Muscle layer of colon (tissue), 2 donors: Measurements from ENCODE around the gene DMGDH.

Source experiments
- H3K27ac ChIP-seq: one replicate; pipeline ENCODE4 v1.7.0; 2013; ENCODE audit warnings: low read depth, mild to moderate bottlenecking, low read length, moderate library complexity
- H3K27me3 ChIP-seq, 2 donors: one replicate each; pipeline ENCODE4 v1.7.0; 2013; ENCODE audit warnings: low read length in 2 of 2, mild to moderate bottlenecking in 2 of 2; ENCODE audit not compliant: insufficient read depth in 2 of 2, control insufficient read depth in 1 of 2
- H3K36me3 ChIP-seq: one replicate; pipeline ENCODE4 v1.7.0; 2013; ENCODE audit warnings: mild to moderate bottlenecking, low read length; ENCODE audit not compliant: insufficient read depth
- H3K4me1 ChIP-seq: one replicate; pipeline ENCODE4 v1.7.0; 2013; ENCODE audit warnings: mild to moderate bottlenecking, low read length; ENCODE audit not compliant: insufficient read depth
- H3K4me3 ChIP-seq, 2 donors: one replicate each; pipeline ENCODE4 v1.7.0; 2013; ENCODE audit warnings: low read length in 2 of 2, low read depth in 1 of 2, mild to moderate bottlenecking in 1 of 2, moderate library complexity in 1 of 2
- H3K9ac ChIP-seq: one replicate; pipeline ENCODE4 v1.7.0; 2013; ENCODE audit warnings: low read length
- H3K9me3 ChIP-seq: one replicate; pipeline ENCODE4 v1.7.0; 2013; ENCODE audit warnings: mild to moderate bottlenecking, low read length
- donor health status: abdominal sarcoma.
- donor health status: Adenocarcinoma of cecum.

The DMGDH gene

DNA sequence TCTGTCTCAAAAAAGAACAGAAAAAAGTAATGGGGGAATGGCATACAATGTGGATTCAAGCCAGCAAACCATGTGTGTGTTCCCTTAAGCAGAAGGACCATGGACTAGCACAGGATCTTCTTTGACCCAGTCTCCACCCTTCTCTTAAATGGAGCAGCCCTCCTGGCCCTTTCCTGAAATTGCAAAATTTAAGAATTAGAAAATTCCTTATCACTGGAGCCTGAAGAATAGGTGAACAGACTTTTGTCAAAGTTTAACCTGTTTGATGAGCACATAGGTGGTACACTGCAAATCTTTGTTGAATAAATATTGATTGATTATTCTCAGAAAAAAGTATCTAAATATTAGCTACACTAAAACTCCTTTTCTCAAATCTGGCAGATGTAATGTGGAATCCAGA, 12.6 kb downstream of the DMGDH start:
- no peaks in the 10 kb centered on the region for H3K9me3 ChIP-seq
- H3K4me1 ChIP-seq: no peaks in the 10 kb centered on the region
- H3K27me3 ChIP-seq: no peaks in the 10 kb centered on the region
- H3K36me3 ChIP-seq: no peaks in the 10 kb centered on the region
- no peak overlapping the region for H3K27ac ChIP-seq
- no peak overlapping the region for H3K4me3 ChIP-seq
- no peak overlapping the region for H3K9ac ChIP-seq

DNA sequence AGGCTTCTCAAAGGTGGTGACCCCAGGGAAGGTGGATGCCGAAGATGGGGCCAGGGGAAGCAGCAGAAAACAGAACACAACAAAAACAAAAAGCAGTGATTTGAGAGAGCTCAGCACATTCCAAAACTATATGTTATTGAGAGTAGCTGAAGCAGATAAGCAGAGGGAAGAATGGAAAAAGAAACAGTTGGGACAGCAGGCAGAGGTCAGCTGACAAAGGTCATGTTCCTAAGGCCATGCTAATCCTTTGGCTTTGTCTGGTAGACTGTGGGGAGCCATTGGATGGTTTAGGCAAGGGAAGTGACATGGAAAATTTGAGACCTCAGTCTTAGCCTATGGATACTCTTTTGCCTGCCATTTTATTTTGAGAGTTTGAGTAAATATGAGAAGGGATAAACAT, 14.5 kb downstream of the DMGDH start:
- no peak overlapping the region for H3K9ac ChIP-seq
- no peaks in the 10 kb centered on the region for H3K9me3 ChIP-seq
- H3K36me3 ChIP-seq: no peaks in the 10 kb centered on the region
- no peaks in the 10 kb centered on the region for H3K27me3 ChIP-seq
- no peak overlapping the region for H3K4me3 ChIP-seq
- no peaks in the 10 kb centered on the region for H3K4me1 ChIP-seq
- H3K27ac ChIP-seq: no peak overlapping the region

DNA sequence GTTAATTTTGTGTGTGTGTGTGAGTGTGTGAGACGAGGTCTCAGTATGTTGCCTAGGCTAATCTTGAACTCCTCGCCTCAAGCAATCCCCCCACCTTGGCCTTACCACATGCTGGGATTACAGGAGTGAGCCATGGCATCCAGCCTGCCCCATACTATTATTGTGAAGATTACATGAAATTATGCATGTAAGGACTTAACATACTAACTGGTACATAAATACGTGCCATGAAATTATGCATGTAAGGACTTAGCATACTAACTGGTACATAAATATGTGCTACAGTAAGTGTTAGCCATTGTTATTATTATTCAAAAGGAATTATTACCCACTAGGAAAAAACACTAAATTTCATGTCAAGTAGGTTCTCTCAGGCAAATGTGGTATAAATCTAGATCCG, 16.2 kb downstream of the DMGDH start:
- Histone ChIP-seq H3K27me3 (no peaks in the 10 kb centered on the region), H3K9me3 (no peaks in the 10 kb centered on the region), H3K9ac (no peak overlapping the region), H3K27ac (no peak overlapping the region), H3K4me1 (no peaks in the 10 kb centered on the region), H3K36me3 (no peaks in the 10 kb centered on the region), H3K4me3 (no peak overlapping the region)

DNA sequence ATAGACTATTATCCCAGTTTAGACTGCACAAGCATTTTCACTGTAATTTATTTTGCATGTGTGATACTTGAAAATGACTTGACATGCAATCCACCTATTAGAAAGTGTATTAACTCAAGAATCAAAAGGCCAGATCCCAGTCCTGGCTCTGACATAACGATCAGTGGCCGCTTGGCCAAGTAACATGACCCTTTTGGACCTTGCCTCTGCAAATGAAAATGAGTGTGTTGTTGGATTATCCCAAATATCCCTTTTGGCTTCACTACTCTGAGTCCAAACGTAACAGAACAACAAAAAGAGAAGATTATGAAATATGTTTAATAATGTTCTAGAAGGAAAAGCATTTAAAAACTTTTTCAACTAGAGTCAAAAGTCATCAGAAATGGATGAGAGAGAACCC, 19.0 kb downstream of the DMGDH start:
- Histone ChIP-seq H3K4me3 (no peak overlapping the region), H3K9ac (no peak overlapping the region), H3K27me3 (no peaks in the 10 kb centered on the region), H3K4me1 (no peaks in the 10 kb centered on the region), H3K36me3 (no peaks in the 10 kb centered on the region), H3K27ac (no peak overlapping the region), H3K9me3 (no peaks in the 10 kb centered on the region)

DNA sequence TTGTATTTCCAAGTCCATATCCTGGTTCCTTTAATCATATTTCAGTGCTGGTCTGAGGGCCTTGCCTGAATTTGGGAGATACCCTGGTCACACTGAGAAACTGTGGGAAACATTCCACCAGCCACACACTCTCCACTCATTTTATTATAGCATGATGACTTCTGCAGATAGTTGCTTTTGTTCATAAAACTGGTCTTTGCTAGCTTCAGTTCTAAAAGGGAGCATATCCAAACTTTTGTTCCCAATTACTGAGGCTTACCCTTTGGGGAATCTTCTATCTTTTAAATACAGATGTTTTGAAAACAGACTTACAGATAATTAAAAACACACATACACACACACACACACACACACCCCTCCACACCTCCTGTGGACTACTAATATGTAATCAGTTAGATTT, 21.0 kb downstream of the DMGDH start:
- Histone ChIP-seq H3K9me3 (no peaks in the 10 kb centered on the region), H3K4me3 (no peak overlapping the region), H3K27me3 (no peaks in the 10 kb centered on the region), H3K36me3 (no peaks in the 10 kb centered on the region), H3K27ac (no peak overlapping the region), H3K4me1 (no peaks in the 10 kb centered on the region), H3K9ac (no peak overlapping the region)

DNA sequence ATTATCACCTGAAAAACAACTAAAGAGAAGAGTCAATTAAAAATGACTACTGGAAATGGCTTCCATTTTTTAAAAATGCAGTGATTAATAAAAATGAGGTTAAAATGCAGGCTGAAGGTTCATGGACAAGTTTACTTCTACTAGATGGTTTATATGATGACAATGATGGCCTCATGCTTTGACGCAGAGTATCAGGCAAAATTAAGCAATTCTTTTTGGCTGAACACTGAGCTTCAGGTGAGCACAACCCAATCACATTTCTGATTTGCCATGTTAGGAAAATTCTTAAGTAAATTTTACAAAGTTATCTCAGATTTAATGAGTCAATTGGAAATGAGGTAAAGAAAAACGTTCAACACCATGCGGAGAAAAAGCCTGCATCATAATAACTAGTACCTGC, 22.3 kb downstream of the DMGDH start:
- H3K27me3 ChIP-seq: no peaks in the 10 kb centered on the region
- no peaks in the 10 kb centered on the region for H3K36me3 ChIP-seq
- no peaks in the 10 kb centered on the region for H3K9me3 ChIP-seq

DNA sequence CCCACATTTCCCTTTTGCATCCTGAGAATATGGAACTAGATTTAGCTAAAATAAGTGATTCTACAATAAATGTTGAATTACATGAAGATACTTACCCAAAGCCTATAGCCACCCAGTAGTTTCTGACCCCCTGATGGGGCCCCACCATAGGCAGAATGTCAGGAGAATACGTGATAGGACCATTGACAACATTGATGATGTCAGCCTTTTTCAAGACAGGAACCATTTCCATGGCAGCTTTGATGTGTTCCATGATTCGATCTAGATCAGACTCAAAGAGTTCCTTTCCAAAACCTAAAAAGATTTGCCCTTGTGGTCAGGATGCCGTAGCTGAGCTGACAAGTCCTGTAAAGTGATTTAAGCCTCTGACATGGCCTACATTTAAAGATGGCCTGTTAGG, 27.3 kb downstream of the DMGDH start:
- Histone ChIP-seq H3K27me3 (no peaks in the 10 kb centered on the region), H3K9ac (no peak overlapping the region), H3K27ac (no peak overlapping the region), H3K36me3 (no peaks in the 10 kb centered on the region), H3K4me3 (no peak overlapping the region), H3K9me3 (no peaks in the 10 kb centered on the region), H3K4me1 (no peaks in the 10 kb centered on the region)

More for the DNA sequence above, 22.3 kb downstream of the DMGDH start:
- H3K27ac ChIP-seq: no peak overlapping the region
- H3K4me3 ChIP-seq: no peak overlapping the region
- H3K9ac ChIP-seq: no peak overlapping the region
- H3K4me1 ChIP-seq: no peaks in the 10 kb centered on the region

DNA sequence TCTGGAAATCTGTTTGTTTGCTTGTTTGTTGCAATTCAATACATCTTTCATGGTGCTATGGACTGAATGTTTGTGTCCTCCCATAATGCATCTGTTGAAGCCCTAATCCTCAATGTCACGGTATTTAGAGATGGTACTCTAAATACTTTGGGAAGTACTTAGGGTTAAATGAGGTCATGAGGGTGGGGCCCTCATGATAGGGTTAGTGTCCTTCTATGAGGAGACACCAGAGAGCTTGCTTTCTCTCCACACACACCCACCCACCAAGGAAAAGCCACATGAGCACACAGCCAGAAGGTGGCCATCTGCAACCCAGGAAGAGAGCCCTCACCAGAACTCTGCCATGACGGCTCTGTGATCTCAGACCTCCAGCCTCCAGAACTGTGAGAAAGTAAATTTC, 32.7 kb downstream of the DMGDH start:
- Histone ChIP-seq H3K9me3 (no peaks in the 10 kb centered on the region), H3K27me3 (no peaks in the 10 kb centered on the region), H3K4me1 (no peaks in the 10 kb centered on the region), H3K9ac (no peak overlapping the region), H3K36me3 (no peaks in the 10 kb centered on the region), H3K27ac (no peak overlapping the region), H3K4me3 (no peak overlapping the region)

DNA sequence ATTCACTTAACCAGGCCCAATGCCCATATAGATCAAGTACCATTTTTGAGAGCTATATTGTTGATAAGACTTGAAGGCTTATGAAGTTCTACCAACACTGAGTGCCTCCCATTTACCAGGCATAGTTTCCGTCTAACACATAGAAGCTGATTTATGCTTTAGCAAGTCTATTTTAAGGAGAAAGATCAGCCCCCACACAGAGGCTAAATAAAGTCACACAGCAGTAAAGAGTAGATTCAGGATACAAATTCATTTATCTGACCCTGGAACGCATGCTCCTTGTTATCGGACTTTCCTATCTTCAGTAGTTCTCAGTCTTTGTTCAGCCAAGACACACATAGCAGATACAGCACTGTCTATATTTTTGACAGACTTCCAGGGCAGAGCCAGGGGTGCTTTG, 34.2 kb downstream of the DMGDH start:
- Histone ChIP-seq H3K4me3 (no peak overlapping the region), H3K36me3 (no peaks in the 10 kb centered on the region)

DNA sequence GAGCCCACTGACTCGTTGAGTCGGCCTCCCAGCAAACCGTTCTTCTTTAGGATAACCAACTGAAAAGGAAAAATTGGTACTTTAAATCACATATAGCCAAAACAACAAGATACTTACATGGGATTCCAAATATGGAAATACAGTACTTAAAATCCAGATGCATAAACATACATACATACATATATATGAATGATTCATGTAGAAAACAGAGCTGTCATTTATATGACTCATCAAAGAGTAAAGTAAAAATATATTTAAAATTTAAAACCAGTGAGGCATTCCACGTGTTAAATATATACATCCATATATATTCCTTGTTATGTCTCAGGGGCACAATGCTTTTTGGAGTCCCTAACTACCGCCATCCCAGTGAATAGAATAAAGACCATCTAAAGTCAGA, 36.7 kb downstream of the DMGDH start:
- Histone ChIP-seq H3K4me1 (no peaks in the 10 kb centered on the region), H3K9me3 (no peaks in the 10 kb centered on the region), H3K27ac (no peak overlapping the region), H3K9ac (no peak overlapping the region), H3K4me3 (no peak overlapping the region), H3K27me3 (no peaks in the 10 kb centered on the region), H3K36me3 (no peaks in the 10 kb centered on the region)

More for the DNA sequence above, 34.2 kb downstream of the DMGDH start:
- no peaks in the 10 kb centered on the region for H3K27me3 ChIP-seq
- H3K9me3 ChIP-seq: no peaks in the 10 kb centered on the region
- no peak overlapping the region for H3K9ac ChIP-seq
- H3K4me1 ChIP-seq: no peaks in the 10 kb centered on the region
- no peak overlapping the region for H3K27ac ChIP-seq

DNA sequence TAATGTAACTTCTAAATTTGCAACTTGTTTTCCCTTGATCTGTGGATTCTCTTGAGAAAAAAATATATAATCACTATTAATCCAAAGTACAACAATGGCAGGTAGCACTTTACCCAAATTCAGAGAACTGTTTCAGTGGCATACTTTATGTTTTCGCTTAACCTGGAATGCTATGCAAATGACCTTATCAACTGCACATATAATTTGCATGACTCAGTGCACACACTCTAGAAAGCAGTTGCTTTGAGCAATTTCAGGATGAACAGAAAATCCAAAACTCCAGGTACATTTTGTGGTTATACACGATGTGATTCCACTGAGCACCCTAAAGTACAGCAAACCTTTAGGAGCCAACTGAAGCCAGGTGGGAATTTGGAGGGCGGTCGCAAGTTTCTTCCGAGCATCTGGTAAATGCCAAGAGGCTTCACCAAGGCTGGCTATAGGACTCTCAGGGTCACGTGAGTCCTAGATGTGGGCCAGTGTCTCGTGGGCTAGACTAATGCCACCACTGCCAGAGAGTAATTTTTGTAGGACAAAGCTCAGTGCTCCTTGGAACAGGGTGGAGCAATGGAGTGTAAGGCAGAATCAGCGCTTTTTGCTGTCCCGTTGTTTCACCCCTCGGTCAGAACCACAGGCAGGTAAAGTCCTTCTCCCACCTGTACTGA, 37.3 kb downstream of the DMGDH start:
- H3K27ac ChIP-seq: no peak overlapping the region
- no peak overlapping the region for H3K4me3 ChIP-seq
- H3K27me3 ChIP-seq: no peaks in the 10 kb centered on the region
- H3K36me3 ChIP-seq: no peaks in the 10 kb centered on the region
- H3K4me1 ChIP-seq: no peaks in the 10 kb centered on the region
- no peak overlapping the region for H3K9ac ChIP-seq
- H3K9me3 ChIP-seq: no peaks in the 10 kb centered on the region

DNA sequence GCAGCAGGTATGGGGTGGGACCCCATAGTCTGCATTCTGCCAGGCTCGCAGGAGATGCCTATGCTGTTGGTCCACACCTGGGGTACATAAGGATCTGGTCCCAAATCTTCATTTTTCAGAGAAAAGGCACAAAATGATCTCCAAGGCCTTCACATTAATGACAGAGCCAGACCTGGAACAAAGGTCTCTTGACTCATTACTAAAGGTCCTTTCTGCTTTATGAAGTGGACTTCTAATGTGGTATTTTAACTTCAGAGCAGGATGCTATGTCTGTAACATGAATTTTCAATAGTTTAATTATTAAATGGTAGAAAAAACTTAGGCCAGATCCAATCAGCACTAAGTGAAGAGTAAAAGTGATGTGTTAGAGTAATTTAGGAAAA, 38.0 kb downstream of the DMGDH start:
- no peak overlapping the region for H3K4me3 ChIP-seq
- H3K27me3 ChIP-seq: no peaks in the 10 kb centered on the region
- no peaks in the 10 kb centered on the region for H3K4me1 ChIP-seq
- H3K9ac ChIP-seq: no peak overlapping the region
- no peaks in the 10 kb centered on the region for H3K36me3 ChIP-seq
- H3K27ac ChIP-seq: no peak overlapping the region
- no peaks in the 10 kb centered on the region for H3K9me3 ChIP-seq
